ENCODE results near the gene PPP6R1. TPM values are rescaled to one million over a fixed set of nuclear protein-coding genes. Genes with fewer than 3 reads are reported as not detected.

PPP6R1 gene
- total and polyA plus RNA-seq, 2 of the 13 experiments (the other 11 are each of a cell fraction or from before 2014, with no cell fraction given) = 25.8 to 54.0 TPM

GRCh38 chr19:55301459-55302317 is 42.9 kb upstream of the PPP6R1 start (continued):
- TF ChIP-seq USF2 (IDR thresholded peaks at IDR 0.05; ENCODE audit: low read depth, low read length) = no peak
- no peak for TF ChIP-seq USF2 (CRISPR knock-in tag; IDR thresholded peaks at IDR 0.05; ENCODE audit: borderline replicate concordance)
- no peak for TF ChIP-seq GMEB1 (CRISPR knock-in tag; IDR thresholded peaks at IDR 0.05; ENCODE audit: borderline replicate concordance)
- no peak for TF ChIP-seq CAMTA2 (CRISPR knock-in tag; IDR thresholded peaks at IDR 0.05; ENCODE audit: borderline replicate concordance)
- peak; percentile 68 for TF ChIP-seq PATZ1 (CRISPR knock-in tag; IDR thresholded peaks at IDR 0.05)
- TF ChIP-seq NCOA2 (CRISPR knock-in tag; IDR thresholded peaks at IDR 0.05) = no peak
- TF ChIP-seq ZNF326 (CRISPR knock-in tag; IDR thresholded peaks at IDR 0.05; ENCODE audit: borderline replicate concordance) = no peak
- TF ChIP-seq ZNF781 (CRISPR knock-in tag; IDR thresholded peaks at IDR 0.05; ENCODE audit: borderline replicate concordance, not compliant biosample characterization) = no peak
- TF ChIP-seq TCF7 (IDR thresholded peaks at IDR 0.05; ENCODE audit: low read depth) = no peak
- no peak for TF ChIP-seq MAFF (IDR thresholded peaks at IDR 0.05; ENCODE audit: low read depth, low read length)
- TF ChIP-seq HNRNPH1 (optimal IDR thresholded peaks at IDR 0.05; ENCODE audit: low read depth, low read length) = no peak
- no peak for TF ChIP-seq AFF4 (CRISPR knock-in tag; IDR thresholded peaks at IDR 0.05)
- TF ChIP-seq ZNF337 (CRISPR knock-in tag; IDR thresholded peaks at IDR 0.05; ENCODE audit: borderline replicate concordance, low read depth) = no peak
- TF ChIP-seq ZKSCAN8 (CRISPR knock-in tag; IDR thresholded peaks at IDR 0.05; ENCODE audit: borderline replicate concordance) = no peak; the same call in 1 of the 2 replicates
- no peak for TF ChIP-seq IRF1 (CRISPR knock-in tag; IDR thresholded peaks at IDR 0.05; ENCODE audit: low read depth)
- TF ChIP-seq FOXJ3 (CRISPR knock-in tag; IDR thresholded peaks at IDR 0.05; ENCODE audit: borderline replicate concordance) = no peak
- no peak for TF ChIP-seq ATF7-NPFF (CRISPR knock-in tag; IDR thresholded peaks at IDR 0.05; ENCODE audit: low read depth)
